GM12865 (cell line): ENCODE data around the gene GUCY1A2.
A peak's percentile ranks its signal among the peaks of the same experiment; 100 is the strongest.
"Not testable (repeated sequence)": the region's sequence is repeated elsewhere in the genome, so short reads cannot be mapped to it uniquely, and the experiment has no call there.

ENCODE experiments used
- DNase-seq: peaks from one replicate; pipeline ENCODE4 v3.0.0; 2010; ENCODE audit warnings: low read depth
- H3K4me3 ChIP-seq: 2 replicates; pipeline ENCODE4 v1.5.1; 2011; ENCODE audit warnings: mild to moderate bottlenecking, low read depth, low read length, control low read depth
- CTCF ChIP-seq: IDR thresholded peaks from 2 replicates; pipeline ENCODE4 v1.5.1; 2011; ENCODE audit warnings: low read length, control low read depth, low read depth, inconsistent platforms; ENCODE audit not compliant: insufficient read depth; ENCODE audit errors: missing control alignments

GUCY1A2 gene

GRCh38 chr11:106920899-106921509 lies 97.3 kb downstream of the GUCY1A2 start:
- TF ChIP-seq CTCF = no peak
- H3K4me3 ChIP-seq = no peak overlapping the region
- no peak for DNase-seq

- TF ChIP-seq CTCF = peak; percentile 32
- peak; percentile 13 for DNase-seq
- no peak overlapping the region for H3K4me3 ChIP-seq
Observed at GRCh38 chr11:106917973-106918372, 100.3 kb downstream of the GUCY1A2 start.

GRCh38 chr11:106914409-106914808 lies 103.9 kb downstream of the GUCY1A2 start:
- no peak for DNase-seq
- no peak for TF ChIP-seq CTCF
- H3K4me3 ChIP-seq = no peak overlapping the region

- no peak for DNase-seq
- no peak overlapping the region for H3K4me3 ChIP-seq
- no peak for TF ChIP-seq CTCF
Observed at GRCh38 chr11:106913141-106913540, 105.1 kb downstream of the GUCY1A2 start.

GRCh38 chr11:106904826-106905225 lies 113.5 kb downstream of the GUCY1A2 start:
- H3K4me3 ChIP-seq = no peak overlapping the region
- no peak for TF ChIP-seq CTCF
- DNase-seq = no peak

- no peak overlapping the region for H3K4me3 ChIP-seq
- no peak for DNase-seq
- TF ChIP-seq CTCF = no peak
Observed at GRCh38 chr11:106889718-106890117, 128.6 kb downstream of the GUCY1A2 start.

- no peak for TF ChIP-seq CTCF
- no peak for DNase-seq
- H3K4me3 ChIP-seq = no peak overlapping the region
Observed at GRCh38 chr11:106888386-106888785, 129.9 kb downstream of the GUCY1A2 start.

GRCh38 chr11:106883693-106884092 lies 134.6 kb downstream of the GUCY1A2 start:
- not testable (repeated sequence) for H3K4me3 ChIP-seq, DNase-seq
